ENCODE data around the gene GABRR2.

The GABRR2 gene

GRCh38 chr6:89290401-89291155 is 24.5 kb downstream of the GABRR2 start:
- ATAC-seq: no peak

GRCh38 chr6:89289710-89290109 is 25.4 kb downstream of the GABRR2 start:
- ATAC-seq: no peak

GRCh38 chr6:89287351-89288028 is 27.6 kb downstream of the GABRR2 start:
- ATAC-seq: peak; percentile 66 to 73

- no peak for ATAC-seq
Measured at GRCh38 chr6:89286516-89286915, 28.6 kb downstream of the GABRR2 start.

- ATAC-seq: no peak
Measured at GRCh38 chr6:89284963-89285735, 29.9 kb downstream of the GABRR2 start.

- ATAC-seq: no peak
Measured at GRCh38 chr6:89284081-89284480, 31.0 kb downstream of the GABRR2 start.

GRCh38 chr6:89282749-89283148 is 32.4 kb downstream of the GABRR2 start:
- no peak for ATAC-seq

GRCh38 chr6:89281779-89282246 is 33.3 kb downstream of the GABRR2 start:
- peak; percentile 44 to 60 for ATAC-seq

- ATAC-seq: no peak
Measured at GRCh38 chr6:89278956-89279355, 36.1 kb downstream of the GABRR2 start.

GRCh38 chr6:89275900-89276299 is 39.2 kb downstream of the GABRR2 start:
- no peak for ATAC-seq

GRCh38 chr6:89273816-89274215 is 41.3 kb downstream of the GABRR2 start:
- no peak for ATAC-seq

GRCh38 chr6:89272596-89272995 is 42.5 kb downstream of the GABRR2 start:
- no peak for ATAC-seq

- ATAC-seq: no peak
Measured at GRCh38 chr6:89270951-89271721, 44.0 kb downstream of the GABRR2 start.

GRCh38 chr6:89269981-89270380 is 45.1 kb downstream of the GABRR2 start:
- no peak for ATAC-seq

- no peak for ATAC-seq
Measured at GRCh38 chr6:89269252-89269651, 45.8 kb downstream of the GABRR2 start.

- ATAC-seq: no peak
Measured at GRCh38 chr6:89268776-89269175, 46.3 kb downstream of the GABRR2 start.

GRCh38 chr6:89267918-89268317 is 47.2 kb downstream of the GABRR2 start:
- no peak for ATAC-seq

- ATAC-seq: no peak
Measured at GRCh38 chr6:89264296-89264695, 50.8 kb downstream of the GABRR2 start.

GRCh38 chr6:89260832-89261231 is 54.3 kb downstream of the GABRR2 start:
- ATAC-seq: no peak

- no peak for ATAC-seq
Measured at GRCh38 chr6:89260310-89260709, 54.8 kb downstream of the GABRR2 start.

- ATAC-seq: no peak
Measured at GRCh38 chr6:89258912-89259311, 56.2 kb downstream of the GABRR2 start.

- ATAC-seq: no peak
Measured at GRCh38 chr6:89257781-89258180, 57.3 kb downstream of the GABRR2 start.

- no peak for ATAC-seq
Measured at GRCh38 chr6:89257346-89257745, 57.8 kb downstream of the GABRR2 start.
